GM19463 (cell line): ENCODE results near the gene FOXP4.

Source experiments
- ATAC-seq: cut with Tn5 transposase; IDR thresholded peaks from one replicate; pipeline ENCODE4 v1.9.1; 2021; ENCODE audit warnings: mild to moderate bottlenecking, moderate library complexity; ENCODE audit not compliant: unreplicated experiment

FOXP4 gene

GRCh38 chr6:41582540-41582939 is 36.4 kb downstream of the FOXP4 start:
- no peak for ATAC-seq

- ATAC-seq, result no peak
These were observed 37.4 kb downstream of the FOXP4 start for GRCh38 chr6:41583565-41583964.

DNA sequence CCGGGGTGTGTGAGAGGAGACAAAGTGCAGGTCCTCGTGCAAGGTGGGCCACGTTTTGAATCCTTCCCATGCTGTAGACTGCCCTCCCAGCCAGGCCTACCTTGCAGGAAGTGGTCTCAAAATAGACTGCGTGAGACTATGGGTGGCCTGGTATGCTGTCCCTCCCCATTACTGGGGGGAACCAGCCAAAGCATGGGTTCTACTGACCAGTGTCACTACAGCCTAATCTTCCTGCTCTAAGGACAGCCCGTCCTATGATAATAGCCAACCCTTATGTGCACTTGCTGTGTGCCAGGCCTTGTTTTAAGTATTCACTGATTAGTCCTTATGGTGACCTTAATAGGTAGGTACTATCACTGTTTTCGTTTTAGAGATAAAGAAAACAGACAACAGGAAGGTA is 38.0 kb downstream of the FOXP4 start:
- ATAC-seq, result no peak

- ATAC-seq, result no peak
These were observed 38.6 kb downstream of the FOXP4 start for GRCh38 chr6:41584668-41585205.

- no peak for ATAC-seq
These were observed 39.4 kb downstream of the FOXP4 start for GRCh38 chr6:41585605-41586004.

- ATAC-seq, result no peak
These were observed 40.2 kb downstream of the FOXP4 start for GRCh38 chr6:41586252-41587007.

DNA sequence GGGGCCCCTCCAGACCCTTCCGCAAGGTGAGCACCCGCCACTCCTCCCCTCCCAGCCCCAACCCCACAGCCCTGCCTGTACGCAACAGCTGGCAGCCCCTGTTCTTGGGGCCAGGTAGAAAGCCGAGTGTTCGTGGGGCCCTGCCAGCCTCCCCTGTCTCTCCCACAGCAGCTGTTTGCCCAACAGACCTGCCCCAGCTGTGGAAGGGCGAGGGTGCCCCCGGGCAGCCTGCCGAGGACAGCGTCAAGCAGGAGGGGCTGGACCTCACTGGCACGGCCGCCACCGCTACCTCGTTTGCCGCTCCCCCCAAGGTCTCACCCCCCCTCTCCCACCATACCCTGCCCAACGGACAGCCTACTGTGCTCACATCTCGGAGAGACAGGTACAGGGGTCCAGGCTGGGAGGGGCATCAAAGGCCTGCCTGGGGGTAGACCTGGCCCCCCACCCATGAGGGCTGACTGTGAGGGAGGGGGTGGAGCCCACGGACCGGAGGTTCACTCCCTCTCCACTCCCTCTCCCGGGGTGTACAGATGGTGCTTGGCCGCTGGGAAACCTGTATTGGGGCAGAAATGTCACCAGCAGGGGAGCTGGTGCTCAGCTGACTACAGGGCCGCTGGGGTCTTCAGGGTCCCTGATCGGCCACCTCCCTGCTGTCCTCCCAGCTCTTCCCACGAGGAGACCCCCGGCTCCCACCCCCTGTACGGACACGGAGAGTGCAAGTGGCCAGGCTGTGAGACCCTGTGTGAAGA is 41.1 kb downstream of the FOXP4 start:
- no peak for ATAC-seq

GRCh38 chr6:41588111-41588510 is 41.9 kb downstream of the FOXP4 start:
- ATAC-seq, result no peak

DNA sequence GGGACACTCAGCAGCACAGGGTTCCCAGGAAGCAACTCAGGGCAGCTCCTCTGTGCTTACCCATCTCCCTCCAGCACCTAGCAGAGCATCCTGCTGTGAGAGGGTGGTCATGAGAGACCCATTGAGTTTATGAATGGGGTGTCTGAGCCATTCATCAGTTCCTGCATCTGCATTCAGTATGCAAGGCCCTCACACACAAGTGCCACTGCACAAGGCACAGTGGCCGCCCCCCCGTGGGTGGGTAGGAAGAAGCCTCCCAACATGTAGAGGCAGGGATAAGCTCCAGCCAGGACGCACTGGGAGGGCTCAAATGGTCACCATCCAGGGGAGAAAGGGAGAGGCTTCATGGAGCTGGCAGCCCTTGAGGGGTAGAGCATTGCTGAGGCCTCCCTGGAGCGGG is 43.0 kb downstream of the FOXP4 start:
- no peak for ATAC-seq

GRCh38 chr6:41589636-41590622 is 43.7 kb downstream of the FOXP4 start:
- ATAC-seq, result no peak

GRCh38 chr6:41591122-41591521 is 44.9 kb downstream of the FOXP4 start:
- ATAC-seq, result no peak

- ATAC-seq, result no peak
These were observed 45.8 kb downstream of the FOXP4 start for GRCh38 chr6:41591859-41592502.

DNA sequence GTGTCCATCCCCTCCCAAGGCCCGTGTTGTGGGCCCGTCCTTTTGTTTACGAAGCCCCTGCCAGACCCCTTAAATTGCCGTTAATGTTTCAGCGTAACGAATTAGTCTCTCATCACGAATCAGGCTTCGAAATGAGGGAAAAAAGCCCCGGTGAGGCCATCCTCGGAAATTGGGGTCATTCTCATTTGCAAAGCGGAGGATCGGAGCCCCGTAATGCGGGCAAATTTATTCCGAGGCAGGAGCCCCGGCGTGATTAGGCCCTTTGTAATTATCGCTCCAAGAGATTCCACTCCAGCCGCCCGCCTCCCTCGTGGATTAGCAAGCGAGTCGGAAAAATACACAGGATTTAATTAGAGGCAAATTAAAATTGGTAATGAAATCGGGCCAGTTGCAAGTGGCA is 47.2 kb downstream of the FOXP4 start:
- no peak for ATAC-seq

DNA sequence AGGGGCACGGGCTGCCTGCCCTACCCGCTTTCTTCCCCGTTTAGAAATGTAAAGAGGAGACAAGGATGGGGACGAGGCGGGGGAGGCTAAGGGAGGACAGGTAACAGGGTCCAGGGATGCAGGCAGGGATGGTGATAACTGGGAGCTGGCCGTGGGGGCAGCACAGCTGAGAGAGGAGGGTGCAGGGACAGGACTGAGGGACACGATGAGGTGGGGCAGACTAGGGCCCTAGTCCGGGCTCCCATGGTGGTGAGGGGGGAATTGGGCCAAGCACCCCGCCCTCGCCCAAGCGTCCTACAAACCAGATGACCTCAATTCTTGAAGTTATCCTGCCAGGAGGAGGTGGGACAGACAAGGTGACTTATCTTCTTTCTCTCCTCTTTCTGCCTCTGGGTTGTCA is 47.7 kb downstream of the FOXP4 start:
- ATAC-seq, result no peak

GRCh38 chr6:41594326-41594725 is 48.1 kb downstream of the FOXP4 start:
- no peak for ATAC-seq

DNA sequence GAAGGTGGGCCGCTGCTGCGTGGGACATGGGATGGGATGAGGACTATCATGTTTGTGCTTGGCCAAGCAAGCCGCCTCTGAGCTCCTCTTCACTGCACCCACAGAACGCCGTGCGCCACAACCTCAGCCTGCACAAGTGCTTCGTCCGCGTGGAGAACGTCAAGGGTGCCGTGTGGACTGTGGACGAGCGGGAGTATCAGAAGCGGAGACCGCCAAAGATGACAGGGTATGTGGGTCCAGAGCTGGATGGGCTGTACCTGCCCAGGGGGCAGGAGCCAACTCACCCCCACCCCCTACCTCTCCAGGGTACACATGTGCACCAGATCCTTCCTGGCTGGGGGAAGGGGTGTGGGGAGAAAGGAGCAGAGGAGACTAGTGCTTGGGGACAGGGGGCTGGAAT is 48.6 kb downstream of the FOXP4 start:
- ATAC-seq, result no peak

DNA sequence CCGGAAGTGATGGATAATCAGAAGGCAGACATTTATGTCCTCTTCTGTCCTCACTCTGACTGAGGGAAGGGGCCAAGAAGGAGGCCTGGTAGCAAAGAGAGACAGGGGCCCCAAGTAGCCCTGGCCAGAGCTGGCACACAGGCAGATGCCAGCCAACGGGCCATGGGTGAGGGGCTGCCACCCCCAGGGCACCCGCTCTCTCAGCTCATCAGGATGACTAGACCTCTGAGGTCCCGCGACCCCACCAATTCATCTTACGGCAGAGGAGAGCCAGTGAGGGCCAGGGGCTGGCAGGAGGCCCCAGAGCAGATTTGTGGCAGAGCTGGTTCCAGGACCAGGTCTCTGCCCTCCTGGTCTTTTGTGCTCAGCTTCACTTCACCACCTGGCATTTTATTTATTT is 49.0 kb downstream of the FOXP4 start:
- ATAC-seq, result no peak

DNA sequence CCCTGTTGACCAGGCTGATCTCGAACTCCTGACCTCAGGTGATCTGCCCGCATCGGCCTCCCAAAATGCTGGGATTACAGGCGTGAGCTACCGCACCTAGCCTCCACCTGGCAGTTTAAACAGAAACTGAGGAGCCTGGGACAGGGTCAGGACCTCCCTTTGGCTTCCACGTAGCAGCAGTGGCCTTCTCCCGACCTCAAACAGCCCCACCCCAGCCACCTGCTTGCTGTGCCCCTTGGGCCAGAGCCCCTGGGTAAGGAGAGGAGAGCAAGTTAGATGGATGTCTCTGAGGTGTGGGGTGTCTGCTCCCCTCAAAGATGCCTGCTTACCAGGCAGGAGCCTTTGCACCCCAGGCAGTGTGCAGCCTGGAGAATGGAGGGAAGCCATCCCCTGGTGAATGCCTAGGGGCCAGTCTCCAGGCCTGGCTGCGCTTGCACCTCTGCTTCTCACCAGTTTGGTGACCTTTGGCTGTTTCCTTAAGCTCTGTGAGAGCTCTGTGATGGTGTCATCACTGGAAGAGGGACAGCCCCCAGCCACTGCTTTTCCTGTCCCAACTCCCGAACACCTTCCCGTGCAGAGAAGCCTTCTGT is 50.0 kb downstream of the FOXP4 start:
- no peak for ATAC-seq

GRCh38 chr6:41596807-41597206 is 50.6 kb downstream of the FOXP4 start:
- no peak for ATAC-seq
